GM13976 (cell line): ENCODE results near the gene NUCKS1.

Experiments
- DNase-seq: peaks from one replicate; pipeline ENCODE4 v3.0.0; 2012; ENCODE audit warnings: low spot score
- in situ Hi-C: fragments of 300-500 bp; cut with MboI; formaldehyde crosslinking; loops from one replicate; pipeline ENCODE4 v1.12.0; 2022; ENCODE audit warnings: low sequenced_read_pairs, mixed read lengths, inconsistent platforms; ENCODE audit not compliant: unreplicated experiment
- TF ChIP-seq, protein P1 (sequence below): IDR thresholded peaks from 2 replicates; pipeline ENCODE4 v1.5.1; 2012; ENCODE audit warnings: borderline replicate concordance, mild to moderate bottlenecking; ENCODE audit not compliant: insufficient read depth; ENCODE audit errors: extremely low read depth, missing control alignments, control extremely low read depth

Gene NUCKS1

GRCh38 chr1:205782627-205783432 is 32.8 kb upstream of the NUCKS1 start:
- in situ Hi-C loops, result loop anchor here (25.0 kb wide), 1 partner anchor 329 kb away; the partner anchor contains the start of gene AVPR1B
- DNase-seq, result no peak
- TF ChIP-seq, protein P1, sequence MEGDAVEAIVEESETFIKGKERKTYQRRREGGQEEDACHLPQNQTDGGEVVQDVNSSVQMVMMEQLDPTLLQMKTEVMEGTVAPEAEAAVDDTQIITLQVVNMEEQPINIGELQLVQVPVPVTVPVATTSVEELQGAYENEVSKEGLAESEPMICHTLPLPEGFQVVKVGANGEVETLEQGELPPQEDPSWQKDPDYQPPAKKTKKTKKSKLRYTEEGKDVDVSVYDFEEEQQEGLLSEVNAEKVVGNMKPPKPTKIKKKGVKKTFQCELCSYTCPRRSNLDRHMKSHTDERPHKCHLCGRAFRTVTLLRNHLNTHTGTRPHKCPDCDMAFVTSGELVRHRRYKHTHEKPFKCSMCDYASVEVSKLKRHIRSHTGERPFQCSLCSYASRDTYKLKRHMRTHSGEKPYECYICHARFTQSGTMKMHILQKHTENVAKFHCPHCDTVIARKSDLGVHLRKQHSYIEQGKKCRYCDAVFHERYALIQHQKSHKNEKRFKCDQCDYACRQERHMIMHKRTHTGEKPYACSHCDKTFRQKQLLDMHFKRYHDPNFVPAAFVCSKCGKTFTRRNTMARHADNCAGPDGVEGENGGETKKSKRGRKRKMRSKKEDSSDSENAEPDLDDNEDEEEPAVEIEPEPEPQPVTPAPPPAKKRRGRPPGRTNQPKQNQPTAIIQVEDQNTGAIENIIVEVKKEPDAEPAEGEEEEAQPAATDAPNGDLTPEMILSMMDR, result no peak

DNA sequence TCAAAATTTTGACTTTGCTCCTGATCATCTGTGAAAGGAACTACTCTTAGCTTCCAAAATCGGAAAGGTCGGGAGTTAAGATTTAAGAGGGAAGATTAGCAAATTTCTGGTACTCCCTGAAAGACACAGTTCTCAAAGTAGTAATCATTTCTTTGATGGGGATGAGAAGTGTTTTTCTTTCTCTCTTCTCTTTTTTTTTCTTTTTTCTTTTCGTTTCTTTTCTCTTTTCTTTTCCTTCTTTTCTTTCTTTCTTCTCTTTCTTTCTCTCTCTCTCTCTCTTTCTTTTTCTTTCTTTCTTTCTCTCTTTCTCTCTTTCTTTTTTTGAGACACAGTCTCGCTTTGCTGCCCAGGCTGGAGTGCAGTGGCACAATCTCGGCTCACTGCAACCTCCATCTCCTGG is 30.4 kb upstream of the NUCKS1 start:
- TF ChIP-seq, protein P1, result no peak
- in situ Hi-C loops, result loop anchor here (25.0 kb wide), 1 partner anchor 332 kb away; the partner anchor contains the start of gene AVPR1B
- no peak for DNase-seq

GRCh38 chr1:205777994-205778393 is 28.0 kb upstream of the NUCKS1 start:
- in situ Hi-C loops, result loop anchor here (25.0 kb wide), 1 partner anchor 334 kb away; the partner anchor contains the start of gene AVPR1B
- TF ChIP-seq, protein P1, result no peak
- DNase-seq, result no peak

DNA sequence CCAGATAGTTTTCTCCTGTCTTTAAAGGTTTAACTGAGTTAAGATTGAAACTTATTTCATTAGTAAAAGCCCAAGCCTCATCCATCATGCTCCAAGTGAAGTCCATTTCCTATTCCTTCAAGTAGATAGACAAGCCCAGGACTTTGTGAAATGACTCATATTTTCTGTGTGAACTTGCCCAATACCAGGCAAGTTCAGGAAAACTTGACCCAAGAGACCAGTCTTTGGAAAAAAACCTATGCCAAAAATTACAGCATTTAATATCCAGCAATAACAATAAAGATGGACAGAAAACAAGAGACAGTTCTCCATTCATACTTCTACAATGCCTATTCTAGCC is 25.7 kb upstream of the NUCKS1 start:
- no peak for DNase-seq
- TF ChIP-seq, protein P1, result no peak
- in situ Hi-C loops, result loop anchor here (25.0 kb wide), 1 partner anchor 337 kb away; the partner anchor contains the start of gene AVPR1B

DNA sequence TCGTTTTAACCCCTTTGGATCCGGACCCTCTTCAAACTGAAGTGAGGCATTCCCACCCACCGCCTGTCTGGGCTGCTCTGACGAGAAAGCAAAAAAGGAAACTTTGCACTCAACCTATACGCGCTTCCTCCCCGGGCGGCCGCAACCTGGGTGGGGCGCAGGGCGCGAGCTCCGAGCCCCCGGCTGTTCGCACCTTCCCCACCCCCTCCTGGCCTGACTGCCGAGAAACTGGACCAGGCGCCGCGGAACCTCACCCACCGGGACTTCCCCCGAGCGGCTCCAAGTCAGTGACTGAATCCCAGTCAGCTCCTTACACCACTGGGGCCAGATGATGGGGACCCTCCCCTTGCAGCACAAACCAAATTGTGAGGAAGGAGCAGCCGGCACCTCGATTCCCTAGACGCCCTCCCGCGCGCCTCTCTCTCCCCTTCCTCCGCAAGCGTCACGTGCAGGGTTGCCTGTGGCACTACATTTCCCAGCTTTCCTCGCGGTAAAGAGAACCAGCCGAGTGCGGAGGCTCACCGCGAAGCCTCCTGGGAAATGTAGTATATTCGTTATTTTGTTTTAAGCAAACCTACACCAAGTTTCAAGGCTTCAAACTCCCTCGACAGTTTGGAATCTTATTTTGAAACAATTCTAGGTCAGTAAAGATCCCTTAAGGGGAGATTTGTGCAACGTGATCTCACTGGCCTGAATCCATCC is 25.2 kb upstream of the NUCKS1 start, which contains the start of gene RAB29:
RAB29 (minus strand) TSS at position 468 of the 702 bp plus-strand sequence. CDS start 526 bp downstream, outside the sequence.
- in situ Hi-C loops, result loop anchor here (25.0 kb wide), 1 partner anchor 337 kb away; the partner anchor contains the start of gene AVPR1B
- peak; percentile 83 for DNase-seq
- TF ChIP-seq, protein P1, result no peak

DNA sequence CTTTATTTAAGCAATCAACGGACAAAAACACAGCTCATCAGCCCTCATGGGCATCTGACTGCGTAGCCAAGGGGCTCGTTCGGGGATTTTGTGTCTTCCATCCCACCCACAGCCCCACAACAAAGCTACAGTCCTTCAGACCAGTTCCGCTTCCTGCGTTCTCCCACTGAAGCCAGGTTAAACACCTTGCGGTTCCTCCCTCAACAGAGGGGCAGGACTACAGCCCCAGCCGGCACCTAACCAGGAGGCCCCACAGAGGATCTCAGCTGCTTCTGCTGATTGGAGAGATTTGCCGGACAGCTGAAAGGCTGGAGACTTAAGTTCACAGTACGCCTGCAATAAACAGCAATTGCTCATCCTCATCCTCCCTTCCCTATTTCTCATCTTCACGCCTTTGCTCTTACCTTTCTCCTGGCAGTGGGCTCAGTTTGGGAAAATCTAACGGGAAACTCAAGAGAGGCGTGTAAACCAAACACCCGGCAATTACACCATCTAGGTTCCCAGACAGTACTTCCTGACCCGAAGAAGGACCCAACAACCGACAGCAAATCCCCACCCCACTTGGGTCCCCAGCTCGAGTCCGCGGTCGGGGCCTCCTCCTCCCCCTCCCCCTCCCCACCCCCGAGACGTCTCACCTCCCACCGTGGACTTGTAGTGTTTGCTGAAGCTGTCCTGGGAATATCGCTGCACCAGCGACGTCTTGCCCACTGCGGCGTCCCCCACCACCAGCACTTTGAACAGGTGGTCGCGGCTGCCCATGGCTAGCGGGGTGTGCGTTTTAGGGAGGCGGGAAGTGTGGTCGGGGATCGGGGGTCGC is 24.4 kb upstream of the NUCKS1 start:
- DNase-seq, result peak; percentile 57
- in situ Hi-C loops, result loop anchor here (25.0 kb wide), 1 partner anchor 338 kb away; the partner anchor contains the start of gene AVPR1B
- TF ChIP-seq, protein P1, result no peak
